UCSD-AML1 (cell line): ENCODE results near the gene ARHGAP21.
"Not testable (repeated sequence)": the region's sequence is repeated elsewhere in the genome, so short reads cannot be mapped to it uniquely, and the experiment has no call there.

ENCODE experiments used
- DNase-seq: peaks from one replicate; lab custom pipeline; 2025; ENCODE audit not compliant: unreplicated experiment; lab: John Stamatoyannopoulos, UW

The ARHGAP21 gene

DNA sequence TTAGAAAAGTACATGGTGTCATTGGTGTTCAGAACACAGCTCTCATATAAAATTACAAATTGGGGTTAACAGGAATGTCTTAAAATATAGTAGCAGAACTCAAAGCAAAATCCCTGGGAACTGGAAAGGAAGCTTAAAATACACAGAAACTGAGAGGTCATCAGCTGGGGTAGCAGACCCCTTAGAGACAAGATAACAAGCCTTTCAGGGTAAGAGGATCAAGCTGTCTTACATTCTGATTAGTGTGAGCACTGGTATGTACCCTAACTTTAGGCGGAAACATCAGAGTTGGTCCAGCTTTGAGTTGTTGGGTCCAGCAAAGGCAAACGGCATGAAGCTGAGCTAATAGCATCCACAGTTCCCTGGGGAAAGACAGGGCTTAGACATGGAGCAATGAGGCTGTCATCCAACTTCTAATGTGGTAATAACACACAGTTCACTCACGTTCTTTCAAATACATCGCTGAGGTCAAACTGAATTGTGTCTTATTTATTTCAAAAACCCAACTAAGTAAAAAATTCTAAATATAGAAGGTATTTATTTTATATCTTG, 32.6 kb downstream of the ARHGAP21 start:
- no peak for DNase-seq

DNA sequence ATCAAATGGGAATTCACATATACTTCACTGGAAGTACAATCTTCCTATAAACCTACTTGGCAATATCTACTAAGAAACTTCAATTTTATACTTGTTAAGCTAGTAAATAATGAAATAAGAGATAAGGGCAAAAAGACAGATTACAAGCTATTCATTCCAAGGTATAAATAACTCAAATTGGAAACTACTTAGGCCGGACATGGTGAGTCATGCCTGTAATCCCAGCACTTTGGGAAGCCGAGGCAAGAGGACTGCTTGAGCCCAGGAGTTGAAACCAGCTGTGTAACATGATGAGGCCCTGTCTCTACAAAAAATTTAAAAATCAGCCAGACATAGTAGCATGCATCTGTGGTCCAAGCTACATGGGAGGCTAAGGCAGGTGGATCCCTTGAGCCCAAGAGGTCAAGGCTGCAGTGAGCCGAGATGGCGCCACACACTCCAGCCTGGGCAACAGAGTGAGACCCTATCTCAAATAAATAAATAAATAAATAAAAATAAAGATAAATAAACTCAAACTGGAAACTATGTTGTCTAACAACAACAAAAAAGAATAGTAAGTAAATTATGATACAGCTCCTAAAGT, 37.6 kb downstream of the ARHGAP21 start:
- DNase-seq: no peak

GRCh38 chr10:24683554-24683953, 40.1 kb downstream of the ARHGAP21 start:
- DNase-seq: no peak

DNA sequence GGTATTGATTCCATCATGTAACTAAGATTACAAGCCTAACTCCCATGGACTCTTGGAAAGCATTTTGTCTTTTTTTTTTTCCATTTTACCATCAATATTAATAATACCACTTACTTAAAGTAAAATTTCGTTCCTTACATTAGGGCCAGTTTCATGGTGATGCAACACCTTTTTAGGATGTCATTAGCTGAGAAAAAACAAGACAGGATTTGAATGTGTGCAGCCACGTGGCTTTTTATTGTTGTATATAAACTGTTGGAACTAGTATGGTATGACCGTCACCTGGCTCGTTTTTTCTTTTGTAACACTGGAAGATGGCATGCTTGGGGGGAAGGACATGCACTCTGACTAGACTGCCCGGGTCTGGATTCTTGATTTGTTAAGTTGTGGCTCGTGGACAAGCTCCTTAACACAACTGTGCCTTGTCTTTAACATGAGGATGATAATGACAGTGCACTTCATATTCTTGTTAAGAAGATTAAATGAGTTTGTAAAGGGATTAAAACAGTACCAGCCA, 42.1 kb downstream of the ARHGAP21 start:
- no peak for DNase-seq

DNA sequence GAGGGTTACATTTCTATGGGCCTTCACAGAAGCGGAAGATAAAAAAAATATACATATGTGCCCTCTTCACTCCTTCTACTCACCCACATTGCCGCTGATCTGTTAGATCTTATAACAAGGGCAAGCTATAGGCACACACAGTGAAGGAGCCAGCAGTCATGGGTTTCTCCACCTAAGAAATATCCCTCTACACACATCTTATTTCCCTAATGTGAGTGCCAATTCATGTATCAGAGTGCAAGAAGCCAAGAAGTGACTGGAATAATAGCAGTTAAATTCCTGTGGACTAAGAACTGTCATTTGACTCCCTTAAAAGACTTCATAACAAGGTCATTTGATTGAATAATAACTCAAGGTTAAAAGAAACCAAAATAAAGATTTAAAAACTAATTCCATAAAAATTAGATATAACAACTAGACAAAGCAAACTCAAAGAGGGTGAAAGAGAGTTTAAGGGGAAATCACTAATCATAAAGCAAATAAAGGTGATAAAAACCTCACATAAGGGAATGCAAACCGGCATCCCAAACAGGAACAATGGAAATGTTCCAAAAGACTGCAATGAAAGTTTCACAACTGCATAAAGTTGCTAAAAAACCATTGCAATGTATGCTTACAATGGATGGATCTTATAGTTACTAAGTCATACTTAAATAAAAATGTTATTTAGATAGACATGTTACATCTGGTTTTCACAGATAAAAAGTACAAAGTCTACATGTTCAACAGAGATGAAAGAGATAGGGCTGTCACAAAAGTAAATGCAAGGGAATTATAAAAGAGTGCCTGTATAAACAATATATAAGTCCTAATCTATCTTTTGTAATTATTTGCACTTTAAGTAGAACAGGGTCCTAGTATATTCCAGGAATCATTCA, 42.8 kb downstream of the ARHGAP21 start:
- DNase-seq: no peak

GRCh38 chr10:24678757-24679156, 44.9 kb downstream of the ARHGAP21 start:
- no peak for DNase-seq

GRCh38 chr10:24674892-24675632, 48.6 kb downstream of the ARHGAP21 start:
- DNase-seq: no peak

DNA sequence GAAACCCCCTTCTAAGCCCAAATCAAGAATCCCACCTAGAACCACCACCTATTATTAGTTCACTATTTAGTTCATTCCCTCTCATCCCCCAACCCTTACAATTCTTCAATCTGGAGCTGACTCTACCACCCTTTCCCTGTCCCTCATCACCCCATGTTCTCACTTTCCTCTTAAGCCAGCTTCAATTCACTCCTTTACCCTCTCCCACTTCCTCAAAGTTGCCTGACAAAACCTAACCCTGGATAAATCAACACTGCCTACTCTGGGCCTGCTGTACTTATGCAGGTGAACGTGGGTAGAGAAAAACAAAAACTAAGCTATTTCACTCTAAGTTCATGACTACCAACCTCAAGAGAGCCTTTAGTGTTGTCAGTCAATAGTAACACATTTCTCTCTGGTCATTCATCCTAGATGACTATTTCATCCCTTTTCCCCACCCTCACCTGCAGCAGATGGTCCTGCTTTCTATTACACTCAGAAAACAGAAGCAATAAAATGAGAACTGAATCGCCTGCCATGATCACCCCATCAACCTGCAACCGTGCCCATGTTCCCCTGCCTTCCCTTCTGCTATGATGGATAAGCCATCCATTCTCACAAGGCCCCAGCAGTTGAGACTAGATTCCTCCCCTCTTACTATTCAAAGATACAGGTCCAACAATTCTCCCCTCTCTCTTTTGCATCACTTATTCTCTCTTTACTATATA, 52.6 kb downstream of the ARHGAP21 start:
- no peak for DNase-seq

- no peak for DNase-seq
Observed at GRCh38 chr10:24669285-24669852, 54.3 kb downstream of the ARHGAP21 start.

DNA sequence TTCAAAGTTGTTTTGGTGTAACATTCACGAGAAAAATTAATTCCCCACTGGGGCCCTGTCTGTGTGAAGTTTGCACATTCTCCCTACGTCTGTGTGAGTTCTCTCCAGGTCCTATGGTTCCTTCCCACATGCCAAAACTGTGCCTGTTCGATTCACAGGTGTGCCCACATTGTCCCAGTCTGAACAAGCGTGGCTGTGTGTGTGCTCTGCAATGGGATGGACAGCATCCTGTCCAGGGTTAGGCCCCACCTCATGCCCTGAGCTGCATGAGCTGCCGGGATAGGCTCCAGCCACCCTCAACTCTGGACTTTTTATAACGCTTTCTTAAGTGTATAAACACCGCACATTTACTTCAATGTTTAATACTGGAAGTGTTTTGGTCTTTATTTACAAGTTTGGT, 55.4 kb downstream of the ARHGAP21 start:
- no peak for DNase-seq

DNA sequence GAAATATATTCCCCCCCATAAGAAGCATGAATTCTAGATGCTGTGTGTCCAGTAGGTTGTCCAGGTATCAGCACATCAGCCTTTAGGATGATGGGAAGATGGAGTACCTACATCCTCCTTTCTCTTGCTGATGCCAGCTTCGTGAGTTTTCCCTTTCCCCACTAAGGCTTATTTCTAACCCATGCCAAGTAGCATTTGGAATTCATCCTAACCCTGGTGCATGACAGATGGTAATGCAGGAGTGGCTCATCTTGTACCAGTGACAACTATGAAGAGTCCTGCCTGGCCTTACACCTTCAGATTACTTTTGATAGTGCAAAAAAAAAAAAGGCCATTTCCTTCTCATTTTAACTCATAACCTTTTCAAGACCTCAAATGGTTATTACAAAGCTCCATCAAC, 58.7 kb downstream of the ARHGAP21 start:
- no peak for DNase-seq

DNA sequence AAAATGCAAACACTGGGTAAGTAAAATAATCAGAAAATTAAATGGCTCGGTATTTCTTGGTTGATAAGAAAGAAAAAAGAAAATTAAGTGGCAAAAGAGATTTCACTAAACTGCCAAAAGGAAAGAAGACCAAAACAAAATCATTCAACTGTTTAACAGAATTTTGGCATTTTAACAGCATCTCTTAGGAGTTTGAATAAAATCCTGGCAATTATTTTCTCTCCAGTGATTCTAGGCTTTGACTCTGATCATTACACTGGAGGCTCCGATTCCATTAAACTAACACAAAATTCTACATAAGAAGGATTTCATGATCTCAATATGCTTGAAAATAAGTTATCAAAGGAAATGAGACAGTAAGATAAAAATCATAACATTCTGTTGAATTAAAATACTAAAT, 62.3 kb downstream of the ARHGAP21 start:
- DNase-seq: no peak

- not testable (repeated sequence) for DNase-seq
Observed at GRCh38 chr10:24658319-24658718, 65.4 kb downstream of the ARHGAP21 start.

GRCh38 chr10:24656326-24656725, 67.4 kb downstream of the ARHGAP21 start:
- not testable (repeated sequence) for DNase-seq

- DNase-seq: no peak
Observed at GRCh38 chr10:24652381-24652957, 71.2 kb downstream of the ARHGAP21 start.

GRCh38 chr10:24651923-24652322, 71.8 kb downstream of the ARHGAP21 start:
- DNase-seq: no peak

DNA sequence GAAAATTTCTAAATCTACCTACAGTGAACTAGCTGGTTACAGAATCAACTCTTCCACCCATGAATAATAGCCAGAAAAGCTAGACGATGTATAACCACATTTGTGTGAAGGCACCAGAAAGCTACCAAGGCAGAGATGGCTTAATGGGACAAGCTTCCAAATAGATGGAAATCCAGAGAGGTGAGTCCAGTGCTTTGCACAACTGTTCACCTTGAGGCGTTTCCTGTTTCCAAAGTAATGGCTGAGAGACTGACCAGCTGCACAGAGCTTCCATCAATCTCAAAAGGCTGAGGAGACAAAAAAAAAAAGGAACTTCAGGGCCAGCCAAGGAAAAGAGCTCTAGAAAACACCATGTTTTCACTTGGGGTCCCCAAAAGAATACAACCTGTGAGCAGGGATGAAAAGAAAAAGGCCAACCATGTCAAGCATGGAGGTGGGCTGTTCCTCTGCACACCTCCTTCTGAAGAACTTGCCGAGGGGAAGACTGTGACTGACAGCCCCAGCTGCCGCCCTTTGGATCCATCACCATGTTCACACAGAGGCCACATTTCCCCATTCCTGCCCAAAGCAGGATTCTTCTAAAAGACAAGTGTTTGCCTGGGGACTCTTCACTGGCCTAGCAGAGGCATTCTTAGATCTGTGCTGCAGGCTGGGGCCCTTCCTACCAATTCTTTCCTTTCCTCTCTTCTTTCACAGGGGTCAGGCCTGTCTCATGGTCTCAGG, 72.9 kb downstream of the ARHGAP21 start:
- DNase-seq: no peak

DNA sequence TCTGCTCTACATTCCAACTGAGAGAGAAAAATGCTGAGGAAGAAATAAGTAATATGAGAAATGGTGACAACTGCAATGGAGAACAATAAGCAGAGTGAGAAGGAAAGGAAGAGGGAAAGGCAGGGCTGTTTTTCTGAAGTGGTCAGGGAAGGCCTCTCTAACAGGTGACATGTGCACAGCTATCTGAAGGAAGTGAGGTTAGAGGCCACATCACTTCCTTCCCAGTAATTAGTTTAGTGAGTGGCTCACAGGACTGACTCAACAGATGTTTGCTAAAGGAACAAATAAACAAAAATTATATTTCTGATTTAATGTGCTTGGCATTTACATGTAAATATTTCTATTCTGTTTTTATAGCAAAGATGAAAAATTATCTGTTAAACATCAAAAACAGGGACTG, 77.9 kb downstream of the ARHGAP21 start:
- DNase-seq: no peak

DNA sequence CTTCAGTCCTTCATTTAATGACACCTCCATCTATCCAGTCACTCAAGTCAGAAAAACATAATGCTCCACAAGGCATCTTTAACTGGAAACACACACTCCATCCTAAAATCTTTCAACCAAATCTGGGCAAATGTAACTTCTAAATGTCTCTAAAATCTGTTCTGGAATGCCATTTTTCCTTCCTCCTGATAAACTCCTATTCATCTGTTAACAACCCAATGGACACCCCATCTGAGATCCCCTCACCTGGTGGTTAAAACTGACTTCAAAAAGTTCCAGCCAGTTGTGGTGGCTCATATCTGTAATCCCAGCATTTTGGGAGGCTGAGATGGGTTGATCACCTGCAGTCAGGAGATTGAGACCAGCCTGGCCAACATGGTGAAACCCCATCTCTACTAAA, 78.7 kb downstream of the ARHGAP21 start:
- no peak for DNase-seq
